Sigmoid colon (tissue), 3 donors: Measurements from ENCODE around the gene UTP4.

Experiments
- POLR2A ChIP-seq, 2 donors: fragments of 450-650 bp; IDR thresholded peaks; one replicate each; pipeline ENCODE4 v1.6.1; 2016; ENCODE audit warnings: antibody characterized with exemption in 2 of 2, mild to moderate bottlenecking in 2 of 2, moderate library complexity in 2 of 2
- TF ChIP-seq, protein P1 (sequence below), 4 experiments: fragments of 450-650 bp in 3 of 4; fragments of 200-600 bp in 1 of 4; IDR thresholded peaks; one replicate each; pipeline ENCODE4 v1.5.1; 2016 to 2019; ENCODE audit warnings: antibody characterized with exemption in 4 of 4, mild to moderate bottlenecking in 3 of 4, moderate library complexity in 2 of 4

GRCh38 chr16:69138608-69139007 lies 6.2 kb downstream of the UTP4 start:
- TF ChIP-seq, protein P1, sequence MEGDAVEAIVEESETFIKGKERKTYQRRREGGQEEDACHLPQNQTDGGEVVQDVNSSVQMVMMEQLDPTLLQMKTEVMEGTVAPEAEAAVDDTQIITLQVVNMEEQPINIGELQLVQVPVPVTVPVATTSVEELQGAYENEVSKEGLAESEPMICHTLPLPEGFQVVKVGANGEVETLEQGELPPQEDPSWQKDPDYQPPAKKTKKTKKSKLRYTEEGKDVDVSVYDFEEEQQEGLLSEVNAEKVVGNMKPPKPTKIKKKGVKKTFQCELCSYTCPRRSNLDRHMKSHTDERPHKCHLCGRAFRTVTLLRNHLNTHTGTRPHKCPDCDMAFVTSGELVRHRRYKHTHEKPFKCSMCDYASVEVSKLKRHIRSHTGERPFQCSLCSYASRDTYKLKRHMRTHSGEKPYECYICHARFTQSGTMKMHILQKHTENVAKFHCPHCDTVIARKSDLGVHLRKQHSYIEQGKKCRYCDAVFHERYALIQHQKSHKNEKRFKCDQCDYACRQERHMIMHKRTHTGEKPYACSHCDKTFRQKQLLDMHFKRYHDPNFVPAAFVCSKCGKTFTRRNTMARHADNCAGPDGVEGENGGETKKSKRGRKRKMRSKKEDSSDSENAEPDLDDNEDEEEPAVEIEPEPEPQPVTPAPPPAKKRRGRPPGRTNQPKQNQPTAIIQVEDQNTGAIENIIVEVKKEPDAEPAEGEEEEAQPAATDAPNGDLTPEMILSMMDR (IDR thresholded peaks at IDR 0.05), result no peak
- TF ChIP-seq POLR2A (IDR thresholded peaks at IDR 0.05), result no peak
